Gastroesophageal sphincter (tissue), 2 donors: ENCODE data around the gene EHBP1L1.

ENCODE experiments used
- POLR2A ChIP-seq, 2 donors: fragments of 450-650 bp; IDR thresholded peaks; one replicate each; pipeline ENCODE4 v1.6.1; 2017; ENCODE audit warnings: antibody characterized with exemption in 2 of 2, mild to moderate bottlenecking in 2 of 2, moderate library complexity in 1 of 2
- POLR2AphosphoS5 ChIP-seq: sonication (generic); formaldehyde crosslinking; IDR thresholded peaks from one replicate; pipeline ENCODE4 v1.6.1; 2017; ENCODE audit warnings: antibody characterized with exemption

DNA sequence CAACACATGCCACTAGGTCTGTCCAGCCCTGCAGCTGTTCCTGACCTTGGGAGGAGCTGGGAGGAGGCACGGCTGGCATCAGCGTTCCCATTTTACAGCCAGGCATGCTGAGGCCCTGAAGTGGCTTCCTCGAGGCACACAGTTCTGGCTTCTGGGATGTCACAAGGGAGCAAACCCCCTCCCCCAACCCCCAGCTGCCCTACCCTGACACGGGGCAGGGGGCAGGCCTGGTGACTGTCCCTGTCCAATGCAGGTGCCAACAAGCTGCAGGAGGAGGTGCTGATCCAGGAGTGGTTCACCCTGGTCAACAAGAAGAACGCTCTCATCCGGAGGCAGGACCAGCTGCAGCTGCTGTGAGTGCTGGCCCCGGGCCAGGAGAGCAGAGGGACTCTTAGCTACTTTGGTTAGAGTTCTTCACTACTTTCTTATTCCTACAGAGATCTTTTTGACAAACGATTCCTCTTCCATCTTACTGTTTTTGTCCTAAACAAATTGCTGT lies 14.4 kb downstream of the EHBP1L1 start:
- TF ChIP-seq POLR2AphosphoS5 (no peak), POLR2A (IDR thresholded peaks at IDR 0.05) (no peak)
